ENCODE measurements around the gene OR52J3. TPM values are rescaled to one million over a fixed set of nuclear protein-coding genes. Genes with fewer than 3 reads are reported as not detected.

The OR52J3 gene
- total and polyA plus RNA-seq, 4 experiments from 2014 or later: not detected

GRCh38 chr11:5065027-5065426 is 18.7 kb downstream of the OR52J3 start:
- Histone ChIP-seq H3K4me1 (ENCODE audit: insufficient read depth, low read length) (no peaks in the 10 kb centered on the region), H3K27me3 (ENCODE audit: insufficient read depth, low read length) (no peaks in the 10 kb centered on the region), H3K9me3 (ENCODE audit: control insufficient read depth in 1 of 2, low read length in 2 of 2) (no peaks in the 10 kb centered on the region), H3K27ac (ENCODE audit: low read depth, low read length) (no peak overlapping the region), H3K4me3 (ENCODE audit: low read length in 2 of 2) (no peak overlapping the region), H3K36me3 (ENCODE audit: insufficient read depth, low read length) (no peaks in the 10 kb centered on the region)
- no peak overlapping the region for H3K4me3 Mint-ChIP-seq
- H3K27me3 Mint-ChIP-seq: no peaks in the 10 kb centered on the region
- no peaks in the 10 kb centered on the region for H3K4me1 Mint-ChIP-seq
- ChIA-PET CTCF (ENCODE audit: partially characterized antibody) (no interaction called here), POLR2A (ENCODE audit: partially characterized antibody) (no interaction called here)
- H3K36me3 Mint-ChIP-seq: no peaks in the 10 kb centered on the region
- no peak overlapping the region for H3K27ac Mint-ChIP-seq
- no peak for DNase-seq
- intact Hi-C loops (cut with micrococcal nuclease): no loop called here
- no peaks in the 10 kb centered on the region for H3K9me3 Mint-ChIP-seq

DNA sequence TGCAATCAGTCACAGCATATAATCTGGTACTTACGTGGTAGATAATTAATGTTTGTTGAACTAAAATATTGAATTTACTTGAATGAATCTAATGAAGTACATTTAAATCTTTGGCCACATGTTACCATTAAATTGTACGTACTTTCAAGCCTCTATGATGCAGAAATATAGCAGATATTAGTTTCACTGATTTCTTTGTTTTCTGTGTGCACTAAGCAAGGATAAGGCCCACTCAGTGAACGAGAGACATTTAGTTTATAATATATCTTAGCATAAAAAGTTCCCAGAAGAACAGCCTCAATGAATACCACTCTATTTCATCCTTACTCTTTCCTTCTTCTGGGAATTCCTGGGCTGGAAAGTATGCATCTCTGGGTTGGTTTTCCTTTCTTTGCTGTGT is 22.9 kb downstream of the OR52J3 start, which contains the start of gene OR52E1:
Gene OR52E1, plus strand, starts transcription at position 301 of the 400 bp plus-strand sequence.
- intact Hi-C loops (cut with micrococcal nuclease): no loop called here
- no peaks in the 10 kb centered on the region for H3K4me1 Mint-ChIP-seq
- H3K36me3 Mint-ChIP-seq: no peaks in the 10 kb centered on the region
- H3K4me3 ChIP-seq (ENCODE audit: low read length in 2 of 2): no peak within 1 kb of the TSS
- DNase-seq: no peak
- no peaks in the 10 kb centered on the region for H3K9me3 ChIP-seq (ENCODE audit: control insufficient read depth in 1 of 2, low read length in 2 of 2)
- no peak within 1 kb of the TSS for H3K27ac ChIP-seq (ENCODE audit: low read depth, low read length)
- no peak within 1 kb of the TSS for H3K4me3 Mint-ChIP-seq
- POLR2A ChIA-PET (ENCODE audit: partially characterized antibody): no interaction called here
- no peaks in the 10 kb centered on the region for H3K9me3 Mint-ChIP-seq
- H3K27ac Mint-ChIP-seq: no peak within 1 kb of the TSS
- CTCF ChIA-PET (ENCODE audit: partially characterized antibody): no interaction called here
- peaks cover 0 to 2% of the 10 kb centered on the region in 2 donors for H3K27me3 Mint-ChIP-seq
- H3K36me3 ChIP-seq (ENCODE audit: insufficient read depth, low read length): no peaks in the 10 kb centered on the region
- H3K27me3 ChIP-seq (ENCODE audit: insufficient read depth, low read length): no peaks in the 10 kb centered on the region
- no peaks in the 10 kb centered on the region for H3K4me1 ChIP-seq (ENCODE audit: insufficient read depth, low read length)

DNA sequence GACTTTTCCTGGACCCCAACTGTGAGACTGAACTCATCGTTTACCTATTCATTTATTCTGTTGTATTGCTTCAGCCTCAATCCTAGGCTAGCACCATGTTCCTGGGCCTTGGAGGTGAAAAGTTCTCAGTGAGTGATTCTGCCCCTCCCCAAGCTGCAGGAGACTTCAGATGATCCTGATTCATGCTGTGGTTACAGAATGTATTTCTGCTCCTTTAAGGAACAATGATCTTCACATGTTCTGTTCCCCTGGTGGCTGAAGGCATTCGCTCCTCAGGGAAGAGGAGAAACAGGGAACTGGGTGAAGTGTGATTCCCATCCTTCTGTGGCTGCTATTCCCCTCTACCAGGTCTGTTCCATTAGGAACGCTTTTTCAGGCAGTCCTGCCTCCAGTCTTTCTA is 25.5 kb downstream of the OR52J3 start:
- Histone ChIP-seq H3K36me3 (ENCODE audit: insufficient read depth, low read length) (no peaks in the 10 kb centered on the region), H3K27me3 (ENCODE audit: insufficient read depth, low read length) (no peaks in the 10 kb centered on the region), H3K4me1 (ENCODE audit: insufficient read depth, low read length) (no peaks in the 10 kb centered on the region), H3K27ac (ENCODE audit: low read depth, low read length) (no peak overlapping the region), H3K9me3 (ENCODE audit: control insufficient read depth in 1 of 2, low read length in 2 of 2) (no peaks in the 10 kb centered on the region), H3K4me3 (ENCODE audit: low read length in 2 of 2) (no peak overlapping the region)
- H3K4me3 Mint-ChIP-seq: no peak overlapping the region
- peaks cover 1 to 2% of the 10 kb centered on the region in 2 donors for H3K27me3 Mint-ChIP-seq
- no peak overlapping the region for H3K27ac Mint-ChIP-seq
- H3K4me1 Mint-ChIP-seq: no peaks in the 10 kb centered on the region
- CTCF ChIA-PET (ENCODE audit: partially characterized antibody): no interaction called here
- H3K36me3 Mint-ChIP-seq: no peaks in the 10 kb centered on the region
- H3K9me3 Mint-ChIP-seq: no peaks in the 10 kb centered on the region
- intact Hi-C loops (cut with micrococcal nuclease): no loop called here
- no peak for DNase-seq
- POLR2A ChIA-PET (ENCODE audit: partially characterized antibody): no interaction called here

DNA sequence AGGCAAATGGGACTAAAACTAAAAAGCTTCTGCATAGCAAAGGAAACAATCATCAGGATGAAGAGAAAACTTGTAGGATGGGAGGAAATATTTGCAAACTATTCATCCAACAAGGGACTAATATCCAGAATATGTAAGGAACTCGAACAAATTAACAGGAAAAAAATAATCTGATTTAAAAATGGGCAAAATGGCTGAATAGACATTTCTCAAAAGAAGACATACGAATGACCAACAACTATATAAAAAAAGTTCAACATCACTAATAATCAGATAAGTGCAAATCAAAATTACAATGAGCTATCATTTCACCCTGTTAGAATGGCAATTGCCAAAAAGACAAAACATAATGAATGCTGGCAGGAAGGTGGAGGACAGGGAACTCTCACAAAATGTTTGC is 35.1 kb downstream of the OR52J3 start:
- DNase-seq: no peak
- no peaks in the 10 kb centered on the region for H3K36me3 Mint-ChIP-seq
- H3K27ac ChIP-seq (ENCODE audit: low read depth, low read length): no peak overlapping the region
- ChIA-PET CTCF (ENCODE audit: partially characterized antibody) (no interaction called here), POLR2A (ENCODE audit: partially characterized antibody) (no interaction called here)
- H3K36me3 ChIP-seq (ENCODE audit: insufficient read depth, low read length): no peaks in the 10 kb centered on the region
- H3K4me1 ChIP-seq (ENCODE audit: insufficient read depth, low read length): no peaks in the 10 kb centered on the region
- no peaks in the 10 kb centered on the region for H3K27me3 ChIP-seq (ENCODE audit: insufficient read depth, low read length)
- no peaks in the 10 kb centered on the region for H3K9me3 ChIP-seq (ENCODE audit: control insufficient read depth in 1 of 2, low read length in 2 of 2)
- H3K4me3 ChIP-seq (ENCODE audit: low read length in 2 of 2): no peak overlapping the region
- intact Hi-C loops (cut with micrococcal nuclease): no loop called here
- H3K4me3 Mint-ChIP-seq: no peak overlapping the region
- H3K4me1 Mint-ChIP-seq: no peaks in the 10 kb centered on the region
- peaks cover 0 to 2% of the 10 kb centered on the region in 2 donors for H3K27me3 Mint-ChIP-seq
- no peaks in the 10 kb centered on the region for H3K9me3 Mint-ChIP-seq
- no peak overlapping the region for H3K27ac Mint-ChIP-seq

GRCh38 chr11:5083602-5084001 is 37.3 kb downstream of the OR52J3 start:
- intact Hi-C loops (cut with micrococcal nuclease): no loop called here
- Histone ChIP-seq H3K4me1 (ENCODE audit: insufficient read depth, low read length) (no peaks in the 10 kb centered on the region), H3K27ac (ENCODE audit: low read depth, low read length) (no peak overlapping the region), H3K9me3 (ENCODE audit: control insufficient read depth in 1 of 2, low read length in 2 of 2) (no peaks in the 10 kb centered on the region), H3K4me3 (ENCODE audit: low read length in 2 of 2) (no peak overlapping the region), H3K27me3 (ENCODE audit: insufficient read depth, low read length) (no peaks in the 10 kb centered on the region), H3K36me3 (ENCODE audit: insufficient read depth, low read length) (no peaks in the 10 kb centered on the region)
- Mint-ChIP-seq H3K27ac (no peak overlapping the region), H3K4me3 (no peak overlapping the region), H3K36me3 (no peaks in the 10 kb centered on the region), H3K4me1 (no peaks in the 10 kb centered on the region), H3K27me3 (peaks cover 0 to 2% of the 10 kb centered on the region in 2 donors), H3K9me3 (no peaks in the 10 kb centered on the region)
- ChIA-PET CTCF (ENCODE audit: partially characterized antibody) (no interaction called here), POLR2A (ENCODE audit: partially characterized antibody) (no interaction called here)
- DNase-seq: no peak

DNA sequence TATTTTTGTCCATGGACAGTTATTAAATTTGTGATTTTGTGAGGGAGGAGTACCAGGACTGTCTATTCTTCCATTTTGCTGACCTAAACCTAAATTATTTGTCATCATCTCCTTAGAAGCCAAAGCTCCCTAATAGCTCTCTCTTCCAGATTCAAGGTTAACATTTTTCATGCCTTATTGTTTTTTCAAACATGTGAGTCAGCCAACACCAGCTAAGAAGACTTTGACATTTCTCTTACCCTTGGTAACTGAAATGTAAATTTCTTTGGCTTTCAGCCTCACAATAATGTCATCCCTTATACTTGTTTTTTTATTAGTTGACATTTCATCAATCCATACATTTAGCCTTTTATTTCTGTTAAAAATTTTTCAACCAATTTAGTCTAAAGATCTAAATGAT is 42.2 kb downstream of the OR52J3 start:
- CTCF ChIA-PET (ENCODE audit: partially characterized antibody): no interaction called here
- intact Hi-C loops (cut with micrococcal nuclease): no loop called here
- Histone ChIP-seq H3K36me3 (ENCODE audit: insufficient read depth, low read length) (no peaks in the 10 kb centered on the region), H3K27me3 (ENCODE audit: insufficient read depth, low read length) (no peaks in the 10 kb centered on the region), H3K27ac (ENCODE audit: low read depth, low read length) (no peak overlapping the region), H3K4me3 (ENCODE audit: low read length in 2 of 2) (no peak overlapping the region), H3K9me3 (ENCODE audit: control insufficient read depth in 1 of 2, low read length in 2 of 2) (no peaks in the 10 kb centered on the region), H3K4me1 (ENCODE audit: insufficient read depth, low read length) (no peaks in the 10 kb centered on the region)
- Mint-ChIP-seq H3K27me3 (no peaks in the 10 kb centered on the region), H3K9me3 (peaks cover 0 to 1% (median 0%) of the 10 kb centered on the region in 8 donors), H3K27ac (no peak overlapping the region), H3K4me1 (no peaks in the 10 kb centered on the region), H3K4me3 (no peak overlapping the region), H3K36me3 (no peaks in the 10 kb centered on the region)
- POLR2A ChIA-PET (ENCODE audit: partially characterized antibody): no interaction called here
- no peak for DNase-seq

GRCh38 chr11:5090668-5091067 is 44.3 kb downstream of the OR52J3 start:
- Mint-ChIP-seq H3K27me3 (no peaks in the 10 kb centered on the region), H3K4me3 (peak overlapping the region in 1 of 8 donors; percentile 5), H3K27ac (no peak overlapping the region), H3K9me3 (peaks cover 0 to 1% (median 0%) of the 10 kb centered on the region in 8 donors), H3K4me1 (no peaks in the 10 kb centered on the region), H3K36me3 (no peaks in the 10 kb centered on the region)
- ChIA-PET POLR2A (ENCODE audit: partially characterized antibody) (no interaction called here), CTCF (ENCODE audit: partially characterized antibody) (no interaction called here)
- H3K27me3 ChIP-seq (ENCODE audit: insufficient read depth, low read length): no peaks in the 10 kb centered on the region
- H3K36me3 ChIP-seq (ENCODE audit: insufficient read depth, low read length): no peaks in the 10 kb centered on the region
- no peak overlapping the region for H3K27ac ChIP-seq (ENCODE audit: low read depth, low read length)
- H3K4me3 ChIP-seq (ENCODE audit: low read length in 2 of 2): no peak overlapping the region
- no peaks in the 10 kb centered on the region for H3K9me3 ChIP-seq (ENCODE audit: control insufficient read depth in 1 of 2, low read length in 2 of 2)
- intact Hi-C loops (cut with micrococcal nuclease): no loop called here
- no peaks in the 10 kb centered on the region for H3K4me1 ChIP-seq (ENCODE audit: insufficient read depth, low read length)
- DNase-seq: no peak
